GM21786 (cell line): ENCODE measurements around the gene LGALS7.
"Not testable (repeated sequence)": the region's sequence is repeated elsewhere in the genome, so short reads cannot be mapped to it uniquely, and the experiment has no call there.

Source experiments
- ATAC-seq: cut with Tn5 transposase; IDR thresholded peaks from one replicate; pipeline ENCODE4 v1.9.1; 2021; ENCODE audit not compliant: unreplicated experiment

LGALS7 gene

GRCh38 chr19:38800577-38801347, 27.4 kb upstream of the LGALS7 start:
- no peak for ATAC-seq

- ATAC-seq: no peak
These were observed 25.8 kb upstream of the LGALS7 start for GRCh38 chr19:38799104-38799503.

- not testable (repeated sequence) for ATAC-seq
These were observed 24.5 kb upstream of the LGALS7 start for GRCh38 chr19:38797781-38798180.

DNA sequence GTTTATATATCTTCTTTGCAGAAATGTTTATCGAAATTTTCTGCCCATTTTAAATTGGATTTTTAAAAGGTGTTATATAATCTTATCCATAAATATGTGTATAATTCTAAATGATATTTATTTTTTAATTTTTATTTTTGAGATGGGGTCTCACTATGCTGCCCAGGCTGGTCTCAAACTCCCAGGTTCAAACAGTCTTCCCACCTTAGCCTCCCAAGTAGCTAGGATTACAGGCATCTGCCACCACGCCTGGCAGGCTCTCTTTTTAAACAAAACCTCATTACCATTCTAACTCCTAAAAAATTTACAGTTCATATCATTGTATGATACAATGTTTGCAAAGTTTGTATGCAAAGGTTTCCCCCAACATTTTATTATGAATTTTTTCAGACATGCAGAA, 22.8 kb upstream of the LGALS7 start:
- ATAC-seq: no peak

DNA sequence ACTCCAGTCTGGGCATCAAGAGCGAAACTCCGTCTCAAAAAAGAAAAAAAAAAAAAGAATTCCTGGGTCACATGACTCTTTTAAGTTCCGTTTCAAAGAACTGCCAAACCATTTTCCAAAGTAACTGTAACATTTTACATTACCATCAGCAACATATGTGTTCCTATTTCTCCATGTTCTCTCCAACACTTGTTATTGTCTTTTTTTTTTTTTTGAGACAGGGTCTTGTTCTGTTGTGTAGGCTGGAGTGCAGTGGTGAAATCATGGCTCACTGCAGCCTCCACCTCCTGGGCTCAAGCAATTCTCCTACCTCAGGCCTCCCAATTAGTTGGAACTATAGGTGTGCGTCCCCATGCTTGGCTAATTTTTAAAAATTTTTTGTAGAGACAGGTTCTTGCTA, 22.2 kb upstream of the LGALS7 start:
- no peak for ATAC-seq

DNA sequence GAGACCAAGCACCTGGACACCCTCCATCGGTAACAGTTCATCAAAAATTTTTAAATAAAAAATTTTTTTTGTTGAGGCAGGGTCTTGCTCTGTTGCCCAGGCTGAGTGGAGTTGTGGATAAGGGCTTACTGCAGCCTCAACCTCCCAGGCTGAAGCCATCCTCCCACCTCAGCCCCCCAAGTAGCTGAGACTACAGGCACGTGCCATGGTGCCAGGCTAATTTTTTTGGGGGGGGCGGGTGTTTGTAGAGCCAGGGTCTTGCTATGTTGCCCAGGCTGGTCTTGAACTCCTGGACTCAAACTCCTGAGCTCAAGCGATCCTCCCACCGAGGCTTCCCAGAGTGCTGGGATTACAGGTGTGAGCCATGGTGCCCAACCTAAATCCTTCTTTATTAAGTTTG, 20.4 kb upstream of the LGALS7 start:
- ATAC-seq: no peak

- ATAC-seq: no peak
These were observed 19.9 kb upstream of the LGALS7 start for GRCh38 chr19:38793177-38793576.

GRCh38 chr19:38792250-38793111, 19.2 kb upstream of the LGALS7 start:
- no peak for ATAC-seq

GRCh38 chr19:38791451-38792064, 18.2 kb upstream of the LGALS7 start:
- ATAC-seq: not testable (repeated sequence)

GRCh38 chr19:38790507-38791403, 17.4 kb upstream of the LGALS7 start:
- not testable (repeated sequence) for ATAC-seq

DNA sequence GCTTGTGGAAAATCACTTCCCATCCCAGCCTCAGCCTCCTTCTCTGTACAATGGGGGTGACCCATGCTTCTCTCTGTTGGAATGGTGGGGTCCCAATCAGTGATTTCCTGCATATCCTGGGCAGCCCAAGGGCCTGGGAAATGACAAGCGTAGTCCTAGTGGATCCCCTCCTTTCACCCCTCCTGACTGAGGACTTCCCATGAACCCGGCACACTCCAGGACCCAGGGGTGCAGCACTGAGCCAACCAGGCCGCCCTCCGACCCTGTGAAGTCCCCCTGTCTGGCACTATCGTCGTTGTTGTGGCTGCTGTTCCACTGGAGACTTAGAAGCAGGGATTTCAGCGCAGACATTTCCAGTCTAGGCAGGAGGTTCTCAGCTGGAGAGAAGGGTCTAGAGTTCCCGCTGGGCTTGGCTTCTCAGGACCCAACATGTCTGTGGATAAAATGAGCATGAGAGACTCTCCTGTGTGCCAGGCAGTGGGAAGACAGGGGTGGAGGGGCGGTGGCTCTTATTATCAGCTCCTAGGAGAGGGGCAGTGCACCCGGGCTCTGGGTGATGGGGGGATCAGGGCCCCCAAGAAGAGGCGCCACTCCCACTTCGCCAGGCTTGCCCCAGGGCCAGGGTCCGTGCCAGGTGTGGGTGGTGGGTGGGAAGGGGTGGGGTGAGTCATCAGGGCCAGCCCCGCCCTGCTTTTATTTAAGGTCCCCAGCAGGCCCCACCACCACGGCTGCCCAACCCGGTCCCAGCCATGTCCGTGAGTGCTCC, 15.3 kb upstream of the LGALS7 start, which contains the start of gene LGALS7B:
LGALS7B (plus strand) TSS at position 723 of the 766 bp plus-strand sequence; CDS start at position 750, 27 bp downstream.
- ATAC-seq: no peak

GRCh38 chr19:38786572-38787265, 13.4 kb upstream of the LGALS7 start:
- ATAC-seq: no peak

DNA sequence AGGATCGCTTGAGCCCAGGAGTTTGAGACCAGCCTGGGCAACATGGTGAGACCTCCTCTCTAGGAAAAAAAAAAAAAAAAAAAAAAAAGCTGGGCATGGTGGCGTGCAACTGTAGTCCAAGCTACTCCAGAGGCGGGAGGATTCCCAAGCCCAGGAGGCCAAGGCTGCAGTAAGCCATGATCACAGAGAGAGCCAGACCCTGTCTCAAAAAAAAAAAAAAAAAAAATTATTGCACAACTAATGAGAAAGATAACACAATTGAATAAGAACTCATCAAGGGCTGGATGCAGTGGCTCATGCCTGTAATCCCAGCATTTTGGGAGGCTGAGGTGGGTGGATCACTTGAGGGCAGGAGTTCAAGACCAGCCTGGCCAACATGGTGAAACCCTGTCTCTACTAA, 12.7 kb upstream of the LGALS7 start:
- not testable (repeated sequence) for ATAC-seq

DNA sequence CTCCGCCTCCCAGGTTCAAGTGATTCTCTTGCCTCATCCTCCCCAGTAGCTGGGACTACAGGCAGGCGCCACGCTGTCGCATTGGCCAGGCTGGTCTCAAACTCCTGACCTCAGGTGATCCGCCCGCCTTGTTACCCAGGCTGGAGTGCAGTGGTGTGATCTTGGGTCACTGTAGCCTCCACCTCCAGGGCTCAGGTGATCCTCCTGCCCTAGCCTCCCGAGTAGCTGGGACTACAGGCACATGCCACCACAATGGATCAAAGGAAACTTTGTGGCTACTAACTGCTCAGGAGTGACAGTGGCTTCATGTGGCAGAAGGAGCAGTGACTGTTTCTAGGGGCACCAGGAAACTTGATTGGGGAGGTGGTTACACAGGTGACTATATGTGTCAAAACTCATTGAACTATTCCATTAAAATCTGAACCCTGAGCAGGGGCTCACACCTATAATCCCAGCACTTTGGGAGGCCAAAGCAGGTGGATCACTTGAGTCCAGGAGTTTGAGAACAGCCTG, 11.9 kb upstream of the LGALS7 start:
- no peak for ATAC-seq

DNA sequence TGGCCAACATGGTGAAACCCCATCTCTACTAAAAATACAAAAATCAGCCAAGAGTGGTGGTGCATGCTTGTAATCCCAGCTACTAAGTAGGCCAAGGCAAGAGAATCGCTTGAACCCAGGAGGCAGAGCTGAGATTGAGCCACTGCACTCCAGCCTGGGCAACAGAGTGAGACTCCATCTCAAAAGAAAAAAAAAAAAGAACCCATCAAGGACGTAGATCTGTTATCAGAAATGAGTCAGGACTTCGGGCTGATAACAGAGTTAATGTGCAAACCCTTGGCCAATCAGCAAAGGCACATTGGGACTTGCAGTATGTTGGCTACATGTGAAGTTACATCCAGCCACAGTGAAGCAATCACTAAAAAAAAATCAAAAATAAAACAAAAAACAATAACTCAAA, 10.9 kb upstream of the LGALS7 start:
- no peak for ATAC-seq

- not testable (repeated sequence) for ATAC-seq
These were observed 8.9 kb upstream of the LGALS7 start for GRCh38 chr19:38782212-38782611.

DNA sequence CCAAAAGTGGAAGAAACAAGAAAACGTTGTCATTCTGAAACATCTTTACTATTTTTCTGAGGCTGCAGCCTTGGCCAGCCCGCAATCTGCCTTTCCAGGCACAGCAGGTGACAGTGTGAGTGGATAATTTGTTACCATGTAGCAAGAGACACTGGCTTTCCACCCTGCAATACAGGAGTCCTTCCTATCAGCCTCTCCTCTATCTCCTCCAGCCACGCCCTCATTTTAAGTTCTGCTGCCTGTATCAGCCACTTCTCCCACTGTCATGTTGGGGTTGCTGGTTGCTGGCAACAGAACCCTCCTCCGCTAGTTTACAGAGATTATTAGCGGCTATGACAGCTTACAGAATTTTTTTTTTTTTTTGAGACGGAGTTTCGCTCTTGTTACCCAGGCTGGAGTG, 7.7 kb upstream of the LGALS7 start:
- no peak for ATAC-seq

- no peak for ATAC-seq
These were observed 7.1 kb upstream of the LGALS7 start for GRCh38 chr19:38780443-38780842.

DNA sequence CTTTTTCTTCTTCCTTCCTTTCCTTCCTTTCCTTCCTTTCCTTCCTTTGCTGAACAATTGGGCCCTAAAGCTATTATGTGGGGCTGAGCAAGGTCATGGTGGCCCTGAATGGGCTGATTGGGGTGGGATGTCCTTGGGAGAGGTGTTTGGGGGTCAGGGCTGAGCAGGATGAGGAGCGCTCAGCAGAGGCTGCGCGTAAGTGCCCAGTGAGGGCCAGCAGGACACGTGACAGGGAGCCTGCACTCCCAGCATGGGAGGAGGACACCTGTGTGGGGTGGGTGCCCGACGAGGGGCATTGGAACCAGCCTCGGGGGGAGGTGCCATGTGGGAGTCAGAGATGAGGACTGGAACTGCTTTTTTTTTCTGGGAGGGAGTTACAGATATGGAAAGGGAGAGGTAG, 5.4 kb upstream of the LGALS7 start:
- ATAC-seq: no peak
